SK-N-SH (cell line): ENCODE measurements around the gene TCHP.

Source experiments
- CTCF ChIP-seq: fragments of 200-600 bp; sonication (generic); IDR thresholded peaks from 2 replicates; pipeline ENCODE4 v1.6.1; 2017; ENCODE audit warnings: antibody characterized with exemption, mild to moderate bottlenecking, moderate library complexity
- EZH2phosphoT487 ChIP-seq: fragments of 200-600 bp; sonication (generic); IDR thresholded peaks from 2 replicates; pipeline ENCODE4 v1.6.1; 2017; ENCODE audit warnings: low read depth, mixed run types, mild to moderate bottlenecking, antibody characterized with exemption, moderate library complexity, borderline replicate concordance
- FOXJ3 ChIP-seq: sonication (generic); formaldehyde crosslinking; IDR thresholded peaks from 2 replicates; pipeline ENCODE4 v1.5.1; 2020; ENCODE audit warnings: mild to moderate bottlenecking, missing genetic modification reagents
- GATA2 ChIP-seq: sonication (generic); formaldehyde crosslinking; IDR thresholded peaks from 2 replicates; pipeline ENCODE4 v1.5.0; 2020; ENCODE audit warnings: mild to moderate bottlenecking, missing genetic modification reagents
- MXI1 ChIP-seq: IDR thresholded peaks from 2 replicates; pipeline ENCODE4 v1.6.1; 2012; ENCODE audit warnings: mild to moderate bottlenecking, low read depth, low read length, improper control_type of control experiment
- NRF1 ChIP-seq: IDR thresholded peaks from 2 replicates; pipeline ENCODE4 v1.6.1; 2012; ENCODE audit warnings: low read depth, mild to moderate bottlenecking, low read length
- POLR2AphosphoS5 ChIP-seq: IDR thresholded peaks from 2 replicates; pipeline ENCODE4 v1.6.1; 2012; ENCODE audit warnings: low read depth, low read length
- SIN3A ChIP-seq: IDR thresholded peaks from 2 replicates; pipeline ENCODE4 v1.6.1; 2012; ENCODE audit warnings: low read depth, mild to moderate bottlenecking, low read length, moderate library complexity, borderline replicate concordance
- SMC3 ChIP-seq: IDR thresholded peaks from 2 replicates; pipeline ENCODE4 v1.6.1; 2012; ENCODE audit warnings: low read depth, low read length, improper control_type of control experiment
- USF1 ChIP-seq: IDR thresholded peaks from 2 replicates; pipeline ENCODE4 v1.4.0; 2012; ENCODE audit warnings: low read depth, borderline replicate concordance
- TF ChIP-seq, protein P1 (sequence below): fragments of 150-350 bp; IDR thresholded peaks from 2 replicates; pipeline ENCODE4 v1.6.1; 2017; ENCODE audit warnings: antibody characterized with exemption, low read length, low read depth, borderline replicate concordance

DNA sequence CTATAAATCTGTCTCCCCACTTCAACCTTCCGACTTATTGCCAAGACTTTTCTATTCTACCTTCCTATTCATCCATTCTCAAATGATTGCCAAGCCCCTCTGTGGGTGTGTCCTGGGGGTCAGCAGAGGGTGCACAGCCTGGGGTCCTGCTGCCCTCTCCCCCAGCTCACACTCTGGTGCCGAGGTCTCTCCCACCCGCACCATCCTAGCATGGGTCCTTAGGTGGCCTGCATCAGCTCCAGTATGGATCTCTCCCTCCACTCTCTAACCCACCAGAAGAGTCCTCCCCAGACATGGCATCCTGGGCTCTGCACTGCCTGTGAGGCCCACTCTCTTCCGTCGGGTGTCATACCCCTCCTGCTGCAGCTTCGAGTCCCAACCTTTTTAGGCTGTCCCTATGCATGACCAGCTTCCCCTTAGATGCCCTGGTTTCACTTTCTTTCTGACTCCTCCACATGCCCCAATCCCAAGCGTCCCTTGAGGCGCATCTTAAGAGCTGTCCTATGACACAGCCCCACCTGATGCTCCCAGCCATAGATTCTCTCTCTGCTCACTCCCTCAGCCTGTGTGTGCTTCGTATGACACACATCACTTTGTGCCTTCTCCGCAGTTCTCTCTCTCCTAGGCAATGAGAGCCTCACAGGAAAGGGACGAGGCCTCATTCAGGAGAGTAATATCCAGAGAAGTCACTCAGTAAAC lies 52.2 kb downstream of the TCHP start:
- no peak for TF ChIP-seq NRF1
- no peak for TF ChIP-seq CTCF
- TF ChIP-seq FOXJ3: no peak
- TF ChIP-seq USF1: no peak
- TF ChIP-seq GATA2 (CRISPR knock-in tag): no peak
- TF ChIP-seq MXI1: no peak
- no peak for TF ChIP-seq EZH2phosphoT487
- no peak for TF ChIP-seq SIN3A
- TF ChIP-seq, protein P1, sequence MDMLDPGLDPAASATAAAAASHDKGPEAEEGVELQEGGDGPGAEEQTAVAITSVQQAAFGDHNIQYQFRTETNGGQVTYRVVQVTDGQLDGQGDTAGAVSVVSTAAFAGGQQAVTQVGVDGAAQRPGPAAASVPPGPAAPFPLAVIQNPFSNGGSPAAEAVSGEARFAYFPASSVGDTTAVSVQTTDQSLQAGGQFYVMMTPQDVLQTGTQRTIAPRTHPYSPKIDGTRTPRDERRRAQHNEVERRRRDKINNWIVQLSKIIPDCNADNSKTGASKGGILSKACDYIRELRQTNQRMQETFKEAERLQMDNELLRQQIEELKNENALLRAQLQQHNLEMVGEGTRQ: no peak
- no peak for TF ChIP-seq SMC3
- no peak for TF ChIP-seq POLR2AphosphoS5
